Fibroblast of lung (primary cell): ENCODE measurements around the gene LSM7. TPM values are rescaled to one million over a fixed set of nuclear protein-coding genes. Genes with fewer than 3 reads are reported as not detected.

ENCODE experiments used
- DNase-seq, 2 donors: peaks; one replicate each; pipeline versions ENCODE4 v3.0.0 to v3.0.0-alpha.2; 2010; ENCODE audit warnings: low read depth in 2 of 2
- H2AFZ ChIP-seq: 2 replicates; pipeline ENCODE4 v1.5.1; 2012; ENCODE audit warnings: low read length, control low read depth, inconsistent platforms
- H3K27ac ChIP-seq: 2 replicates; pipeline ENCODE4 v1.5.1; 2011; ENCODE audit warnings: low read length, control low read depth; ENCODE audit not compliant: insufficient read depth
- H3K27me3 ChIP-seq: 2 replicates; pipeline ENCODE4 v1.5.1; 2011; ENCODE audit warnings: mild to moderate bottlenecking, low read length; ENCODE audit not compliant: control insufficient read depth, insufficient read depth
- H3K36me3 ChIP-seq: 2 replicates; pipeline ENCODE4 v1.5.1; 2011; ENCODE audit warnings: low read length; ENCODE audit not compliant: control insufficient read depth, insufficient read depth
- H3K4me1 ChIP-seq: 2 replicates; pipeline ENCODE4 v1.5.1; 2011; ENCODE audit warnings: low read length; ENCODE audit not compliant: control insufficient read depth, insufficient read depth; ENCODE audit errors: extremely low read depth
- H3K4me2 ChIP-seq: 2 replicates; pipeline ENCODE4 v1.5.1; 2011; ENCODE audit warnings: low read length, control low read depth; ENCODE audit not compliant: insufficient read depth; ENCODE audit errors: extremely low read depth
- H3K4me3 ChIP-seq, 4 experiments: fragments of 200-600 bp in 1 of 4; sonication (generic) in 1 of 4; replicated peaks in 1 of 4; 2 replicates each; pipeline ENCODE4 v1.5.1; 2011 to 2016; ENCODE audit warnings: low read length in 4 of 4, low read depth in 3 of 4, mild to moderate bottlenecking in 3 of 4, control low read depth in 2 of 4, inconsistent platforms in 1 of 4, mixed read lengths in 1 of 4; ENCODE audit not compliant: insufficient read depth in 1 of 4; ENCODE audit errors: control extremely low read depth in 1 of 4
- H3K79me2 ChIP-seq: 2 replicates; pipeline ENCODE4 v1.5.1; 2012; ENCODE audit warnings: mild to moderate bottlenecking, low read length, inconsistent platforms; ENCODE audit not compliant: control insufficient read depth, insufficient read depth
- H3K9ac ChIP-seq: 2 replicates; pipeline ENCODE4 v1.5.1; 2011; ENCODE audit warnings: mild to moderate bottlenecking, low read length, control low read depth; ENCODE audit not compliant: insufficient read depth
- H3K9me3 ChIP-seq: 2 replicates; pipeline ENCODE4 v1.5.1; 2012; ENCODE audit warnings: low read depth, low read length; ENCODE audit not compliant: control insufficient read depth, insufficient read depth
- H4K20me1 ChIP-seq: 2 replicates; pipeline ENCODE4 v1.5.1; 2011; ENCODE audit warnings: low read length; ENCODE audit not compliant: control insufficient read depth, insufficient read depth; ENCODE audit errors: extremely low read depth
- CTCF ChIP-seq, 2 donors: IDR thresholded peaks in 1 of 2; conservative IDR thresholded peaks in 1 of 2; 1 replicate in 1 of 2; 2 replicates in 1 of 2; pipeline ENCODE4 v1.5.1; 2011 to 2012; ENCODE audit warnings: low read length in 2 of 2, control low read depth in 1 of 2, inconsistent platforms in 1 of 2, low read depth in 1 of 2, mild to moderate bottlenecking in 1 of 2
- EZH2 ChIP-seq: IDR thresholded peaks from 2 replicates; pipeline ENCODE4 v1.5.1; 2012; ENCODE audit warnings: low read length, control low read depth, mild to moderate bottlenecking; ENCODE audit errors: missing control alignments
- polyA plus RNA-seq, 2 donors: library from polyadenylated mRNA; depleted of rRNA in 1 of 2; stranded (reverse) in 1 of 2; unstranded in 1 of 2; fragments of >200 nt; gene quantifications; 2 replicates each; pipeline ENCODE4 v1.2.1, GENCODE V29; 2011 to 2012; ENCODE audit warnings: missing spikeins in 1 of 2
- total RNA-seq: library from RNA; depleted of rRNA; stranded (reverse); fragments of >200 nt; gene quantifications from 2 replicates; pipeline ENCODE4 v1.2.1, GENCODE V29; 2014

The LSM7 gene
- total and polyA plus RNA-seq, 2 donors (not counting 1 experiment from before 2014, with no cell fraction given): 43.1 to 182 TPM

- TF ChIP-seq CTCF (conservative IDR thresholded peaks at IDR 0.05 in 1 of 2, IDR thresholded peaks at IDR 0.05 in 1 of 2; ENCODE audit: low read depth in 1 of 2, low read length in 2 of 2) (no peak), EZH2 (no peak)
- Histone ChIP-seq H3K4me3 (no peak overlapping the region), H3K36me3 (no peaks in the 10 kb centered on the region), H2AFZ (no peak overlapping the region), H3K9ac (no peak overlapping the region), H3K4me1 (no peaks in the 10 kb centered on the region), H3K27ac (no peak overlapping the region), H3K9me3 (no peaks in the 10 kb centered on the region), H4K20me1 (no peaks in the 10 kb centered on the region), H3K4me2 (no peak overlapping the region), H3K79me2 (no peaks in the 10 kb centered on the region), H3K27me3 (peaks cover 3% of the 10 kb centered on the region)
- no peak for DNase-seq
Measured at GRCh38 chr19:2315121-2315817, 13.1 kb downstream of the LSM7 start.

GRCh38 chr19:2312820-2313501 lies 15.4 kb downstream of the LSM7 start:
- no peak for DNase-seq
- Histone ChIP-seq H3K4me3 (no peak overlapping the region), H3K27me3 (peaks cover 7% of the 10 kb centered on the region), H3K9me3 (no peaks in the 10 kb centered on the region), H4K20me1 (no peaks in the 10 kb centered on the region), H3K79me2 (no peaks in the 10 kb centered on the region), H3K4me1 (no peaks in the 10 kb centered on the region), H3K36me3 (no peaks in the 10 kb centered on the region), H3K9ac (no peak overlapping the region), H3K27ac (no peak overlapping the region), H3K4me2 (no peak overlapping the region), H2AFZ (no peak overlapping the region)
- TF ChIP-seq EZH2 (no peak), CTCF (conservative IDR thresholded peaks at IDR 0.05 in 1 of 2, IDR thresholded peaks at IDR 0.05 in 1 of 2; ENCODE audit: low read depth in 1 of 2, low read length in 2 of 2) (no peak)

GRCh38 chr19:2311093-2311492 lies 17.3 kb downstream of the LSM7 start:
- Histone ChIP-seq H3K9ac (no peak overlapping the region), H3K4me2 (no peak overlapping the region), H3K9me3 (no peaks in the 10 kb centered on the region), H3K4me3 (no peak overlapping the region), H3K36me3 (no peaks in the 10 kb centered on the region), H3K27ac (no peak overlapping the region), H3K4me1 (no peaks in the 10 kb centered on the region), H3K79me2 (no peaks in the 10 kb centered on the region), H3K27me3 (peaks cover 15% of the 10 kb centered on the region), H4K20me1 (no peaks in the 10 kb centered on the region), H2AFZ (no peak overlapping the region)
- TF ChIP-seq CTCF (conservative IDR thresholded peaks at IDR 0.05 in 1 of 2, IDR thresholded peaks at IDR 0.05 in 1 of 2; ENCODE audit: low read depth in 1 of 2, low read length in 2 of 2): no peak
- no peak for TF ChIP-seq EZH2
- no peak for DNase-seq
